MM.1S (cell line): ENCODE measurements around the gene CABP7.

Source experiments
- DNase-seq: peaks from one replicate; pipeline ENCODE4 v3.0.0-alpha.2; 2015
- H2AFZ ChIP-seq: fragments of 300-600 bp; sonication (generic); 2 replicates; pipeline ENCODE4 v1.6.0; 2016; ENCODE audit warnings: antibody characterized with exemption, low read length
- H3F3A ChIP-seq: fragments of 300-600 bp; sonication (generic); 2 replicates; pipeline ENCODE4 v1.6.1; 2016; ENCODE audit warnings: mild to moderate bottlenecking, antibody characterized with exemption, low read length, moderate library complexity, mixed read lengths; ENCODE audit not compliant: insufficient read depth
- H3K27ac ChIP-seq: fragments of 300-600 bp; sonication (generic); 2 replicates; pipeline ENCODE4 v1.5.1; 2016; ENCODE audit warnings: mild to moderate bottlenecking, low read length
- H3K27me3 ChIP-seq: fragments of 300-600 bp; sonication (generic); replicated peaks from 2 replicates; pipeline ENCODE4 v1.6.0; 2016; ENCODE audit warnings: low read length; ENCODE audit not compliant: insufficient read depth
- H3K36me3 ChIP-seq: fragments of 300-600 bp; sonication (generic); replicated peaks from 2 replicates; pipeline ENCODE4 v1.6.1; 2016; ENCODE audit warnings: mild to moderate bottlenecking, low read length, mixed read lengths; ENCODE audit not compliant: insufficient read depth
- H3K4me1 ChIP-seq: fragments of 300-600 bp; sonication (generic); 2 replicates; pipeline ENCODE4 v1.6.1; 2016; ENCODE audit warnings: low read length, mixed read lengths
- H3K4me2 ChIP-seq: fragments of 300-600 bp; sonication (generic); 2 replicates; pipeline ENCODE4 v1.6.0; 2016; ENCODE audit warnings: low read depth, low read length
- H3K4me3 ChIP-seq: fragments of 300-600 bp; sonication (generic); 2 replicates; pipeline ENCODE4 v1.5.1; 2016; ENCODE audit warnings: low read length, mixed read lengths
- H3K79me2 ChIP-seq: fragments of 300-600 bp; sonication (generic); 2 replicates; pipeline ENCODE4 v1.6.1; 2016; ENCODE audit warnings: mixed run types, low read length, mixed read lengths
- H3K9ac ChIP-seq: fragments of 300-600 bp; sonication (generic); 2 replicates; pipeline ENCODE4 v1.6.1; 2016; ENCODE audit warnings: low read length, mixed read lengths
- H3K9me2 ChIP-seq: fragments of 300-600 bp; sonication (generic); replicated peaks from 2 replicates; pipeline ENCODE4 v1.6.1; 2016; ENCODE audit warnings: mild to moderate bottlenecking, low read length, mixed read lengths; ENCODE audit not compliant: insufficient read depth
- H3K9me3 ChIP-seq: fragments of 300-600 bp; sonication (generic); replicated peaks from 2 replicates; pipeline ENCODE4 v1.6.1; 2016; ENCODE audit warnings: mild to moderate bottlenecking, low read length, mixed read lengths; ENCODE audit not compliant: insufficient read depth
- H4K20me1 ChIP-seq: fragments of 300-600 bp; sonication (generic); 2 replicates; pipeline ENCODE4 v1.6.1; 2016; ENCODE audit warnings: mild to moderate bottlenecking, low read length, moderate library complexity, mixed read lengths; ENCODE audit not compliant: insufficient read depth
- CTCF ChIP-seq: fragments of 300-600 bp; sonication (generic); IDR thresholded peaks from 2 replicates; pipeline ENCODE4 v1.5.1; 2016; ENCODE audit warnings: antibody characterized with exemption, low read length, mixed read lengths
- EZH2 ChIP-seq: fragments of 300-600 bp; sonication (generic); optimal IDR thresholded peaks from 2 replicates; pipeline ENCODE3; 2017; ENCODE audit warnings: low read depth, mild to moderate bottlenecking, antibody characterized with exemption, low read length, mixed read lengths
- EZH2phosphoT487 ChIP-seq: fragments of 300-600 bp; sonication (generic); IDR thresholded peaks from 2 replicates; pipeline ENCODE4 v1.6.1; 2018; ENCODE audit warnings: antibody characterized with exemption, low read length

Gene CABP7

GRCh38 chr22:29766632-29767170 lies 46.9 kb downstream of the CABP7 start, which contains the start of gene ZMAT5:
TSS of gene ZMAT5 (minus strand) at chr22:29767007. CDS start at chr22:29748544, 18,463 bp downstream.
- Histone ChIP-seq H3K9me3 (no peaks in the 10 kb centered on the region), H2AFZ (peak within 1 kb of the TSS; percentile 100), H3K27me3 (no peaks in the 10 kb centered on the region), H4K20me1 (no peaks in the 10 kb centered on the region), H3K4me2 (peak within 1 kb of the TSS; percentile 81), H3K79me2 (peaks cover 38% of the 10 kb centered on the region), H3K9me2 (no peaks in the 10 kb centered on the region), H3K4me1 (no peaks in the 10 kb centered on the region), H3K36me3 (0 out of 2 replicates have a peak, but pooled peaks cover 5% of the 10 kb centered on the region), H3K4me3 (peak within 1 kb of the TSS; percentile 100), H3K9ac (peak within 1 kb of the TSS; percentile 92), H3F3A (no peaks in the 10 kb centered on the region), H3K27ac (peak within 1 kb of the TSS; percentile 37; the same call in 1 of the 2 replicates)
- TF ChIP-seq CTCF (no peak), EZH2phosphoT487 (no peak), EZH2 (no peak)
- DNase-seq: peak; percentile 98

- H3K4me1 ChIP-seq: no peaks in the 10 kb centered on the region
- no peak for TF ChIP-seq EZH2phosphoT487
- TF ChIP-seq EZH2: no peak
- no peak for TF ChIP-seq CTCF
- no peaks in the 10 kb centered on the region for H3K9me2 ChIP-seq
- peaks cover 38% of the 10 kb centered on the region for H3K79me2 ChIP-seq
- peak within 1 kb of the TSS; percentile 37; the same call in 1 of the 2 replicates for H3K27ac ChIP-seq
- H2AFZ ChIP-seq: peak within 1 kb of the TSS; percentile 100
- no peaks in the 10 kb centered on the region for H4K20me1 ChIP-seq
- H3K36me3 ChIP-seq: 0 out of 2 replicates have a peak, but pooled peaks cover 5% of the 10 kb centered on the region
- H3K9me3 ChIP-seq: no peaks in the 10 kb centered on the region
- no peaks in the 10 kb centered on the region for H3K27me3 ChIP-seq
- H3F3A ChIP-seq: no peaks in the 10 kb centered on the region
- peak within 1 kb of the TSS; percentile 81 for H3K4me2 ChIP-seq
- H3K4me3 ChIP-seq: peak within 1 kb of the TSS; percentile 100
- peak; percentile 95 for DNase-seq
- H3K9ac ChIP-seq: peak within 1 kb of the TSS; percentile 92
These were observed 47.6 kb downstream of the CABP7 start, which contains the start of gene UQCR10 for GRCh38 chr22:29767171-29768051. TSS of gene UQCR10 (plus strand) at chr22:29767369. CDS start at chr22:29767399, 30 bp downstream.

GRCh38 chr22:29768052-29768693 lies 48.4 kb downstream of the CABP7 start:
- H3K27ac ChIP-seq: no peak overlapping the region
- H3K79me2 ChIP-seq: peaks cover 38% of the 10 kb centered on the region
- TF ChIP-seq CTCF (no peak), EZH2 (no peak), EZH2phosphoT487 (no peak)
- no peaks in the 10 kb centered on the region for H3K4me1 ChIP-seq
- H3K9me3 ChIP-seq: no peaks in the 10 kb centered on the region
- no peak for DNase-seq
- H3K4me3 ChIP-seq: peak overlapping the region; percentile 100
- H3K4me2 ChIP-seq: peak overlapping the region; percentile 81
- H3K9ac ChIP-seq: peak overlapping the region; percentile 92; the same call in 1 of the 2 replicates
- H3K9me2 ChIP-seq: no peaks in the 10 kb centered on the region
- no peaks in the 10 kb centered on the region for H4K20me1 ChIP-seq
- no peaks in the 10 kb centered on the region for H3F3A ChIP-seq
- H3K36me3 ChIP-seq: 0 out of 2 replicates have a peak, but pooled peaks cover 5% of the 10 kb centered on the region
- H2AFZ ChIP-seq: peak overlapping the region; percentile 100; the same call in 1 of the 2 replicates
- no peaks in the 10 kb centered on the region for H3K27me3 ChIP-seq
